Stimulated activated CD4-positive, alpha-beta T cell treated with anti-CD3 and anti-CD28 coated beads, Interleukin-1b, Interleukin-23, amount 100 ng/mL, for 1 hour (primary cell): Measurements from ENCODE around the gene DVL3.
"Not testable (repeated sequence)": the region's sequence is repeated elsewhere in the genome, so short reads cannot be mapped to it uniquely, and the experiment has no call there.

Experiments used
- DNase-seq, 2 donors: peaks; one replicate each; pipeline ENCODE4 v3.0.0-alpha.2; 2020; ENCODE audit warnings: low read depth in 2 of 2

DVL3 gene

DNA sequence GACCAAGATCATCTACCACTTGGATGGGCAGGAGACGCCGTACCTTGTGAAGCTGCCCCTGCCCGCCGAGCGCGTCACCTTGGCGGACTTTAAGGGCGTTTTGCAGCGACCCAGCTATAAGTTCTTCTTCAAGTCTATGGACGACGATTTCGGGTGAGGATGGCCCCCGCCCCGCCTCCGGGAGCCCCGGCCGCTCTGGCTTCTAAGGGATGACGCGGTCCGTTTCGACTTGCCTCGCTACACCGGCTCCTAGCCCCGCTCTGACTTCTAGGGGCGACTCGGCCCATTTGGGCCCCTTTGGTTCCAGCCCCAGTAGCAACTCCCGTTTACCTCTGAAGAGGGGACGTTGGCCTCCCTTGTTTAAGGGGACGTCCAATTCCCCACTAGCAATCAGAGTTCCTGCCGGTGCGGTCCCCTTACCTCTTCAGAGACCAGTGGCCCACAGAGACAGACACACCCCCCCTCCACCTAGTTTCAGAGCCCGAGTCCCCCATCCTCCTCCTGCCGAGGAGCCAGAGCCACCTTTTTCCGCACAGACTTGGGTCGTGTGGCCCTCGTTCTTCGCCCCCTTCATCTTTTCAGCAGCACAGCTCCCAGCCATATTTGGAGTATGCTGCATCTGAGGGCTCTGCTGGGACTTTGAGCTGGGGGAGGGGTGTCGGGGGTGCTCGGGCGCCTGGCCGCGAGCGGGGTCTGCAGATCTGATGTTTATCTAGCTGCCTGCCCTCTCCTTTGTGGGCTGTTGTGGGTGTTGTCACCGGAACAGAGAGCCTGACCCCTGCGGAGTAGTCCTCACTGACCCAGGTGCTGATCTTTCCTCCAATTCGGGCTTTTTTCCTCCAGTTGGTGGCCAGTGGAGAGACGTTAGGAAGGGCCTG is 706 bp downstream of the DVL3 start:
- DNase-seq = no peak

DNA sequence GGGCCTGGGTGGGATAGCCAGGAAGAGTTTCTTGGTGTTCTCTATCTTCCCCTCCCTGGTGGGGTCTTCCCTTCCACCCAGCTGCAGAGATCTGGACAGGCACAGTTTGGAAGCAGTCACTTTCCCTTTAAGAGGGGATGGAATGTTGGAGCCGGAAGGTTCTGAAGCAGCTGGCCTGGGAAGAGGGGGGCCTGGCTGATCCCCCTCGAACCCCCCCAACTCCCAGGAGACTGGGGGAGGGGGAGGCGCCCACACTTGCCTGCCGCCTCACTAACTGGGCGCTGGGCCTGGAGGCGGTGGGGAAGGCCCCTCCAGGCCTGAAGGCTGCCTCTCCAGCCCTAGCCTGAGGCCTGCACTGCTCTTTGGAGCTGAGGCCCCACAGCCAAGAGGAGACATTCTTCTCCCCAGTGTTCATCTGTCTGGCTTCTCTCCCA is 1.4 kb downstream of the DVL3 start:
- no peak for DNase-seq

DNA sequence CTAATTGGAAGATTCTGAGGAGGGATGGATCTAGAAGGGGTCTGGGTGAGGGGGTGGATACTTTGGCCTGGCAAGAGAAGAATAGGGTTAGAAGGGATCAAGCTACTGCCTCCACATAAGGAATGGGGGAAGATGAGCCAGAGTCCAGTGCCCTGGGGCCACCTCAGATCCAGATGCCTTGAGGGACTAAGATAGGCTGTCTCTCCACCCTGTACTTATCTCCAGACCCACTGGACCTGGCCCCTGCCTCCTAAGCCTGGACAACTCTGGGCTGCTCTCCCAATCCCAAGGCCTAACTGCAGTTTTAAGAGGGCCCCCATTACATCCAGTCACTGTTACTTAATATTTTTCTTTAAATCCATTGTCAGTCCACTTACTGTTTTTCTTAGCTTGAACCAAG is 2.0 kb downstream of the DVL3 start:
- DNase-seq = no peak

GRCh38 chr3:184158404-184158803 is 3.2 kb downstream of the DVL3 start:
- no peak for DNase-seq

DNA sequence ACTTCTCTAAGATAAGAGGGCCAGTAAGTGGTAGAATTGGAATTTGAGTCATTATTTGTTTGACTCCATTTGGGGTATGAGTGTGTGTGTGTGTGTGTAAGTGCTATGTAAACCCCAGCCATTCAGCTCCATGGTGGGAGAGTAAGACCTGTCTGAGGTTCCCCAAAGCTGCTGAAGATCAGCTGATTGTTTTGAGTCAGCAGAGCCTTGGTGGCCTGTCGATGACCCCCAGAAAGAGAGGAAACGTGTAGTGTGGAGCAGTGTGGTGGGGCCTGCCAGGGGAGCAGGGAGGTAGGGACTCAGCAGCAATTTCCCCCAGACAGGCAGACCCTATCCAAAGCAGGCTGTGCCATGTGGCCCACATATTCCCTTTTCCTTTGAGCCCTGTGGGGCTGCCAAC is 5.3 kb downstream of the DVL3 start:
- no peak for DNase-seq

GRCh38 chr3:184162571-184163070 is 7.4 kb downstream of the DVL3 start:
- not testable (repeated sequence) for DNase-seq

- no peak for DNase-seq
These were observed 9.6 kb downstream of the DVL3 start for GRCh38 chr3:184164648-184165330.

DNA sequence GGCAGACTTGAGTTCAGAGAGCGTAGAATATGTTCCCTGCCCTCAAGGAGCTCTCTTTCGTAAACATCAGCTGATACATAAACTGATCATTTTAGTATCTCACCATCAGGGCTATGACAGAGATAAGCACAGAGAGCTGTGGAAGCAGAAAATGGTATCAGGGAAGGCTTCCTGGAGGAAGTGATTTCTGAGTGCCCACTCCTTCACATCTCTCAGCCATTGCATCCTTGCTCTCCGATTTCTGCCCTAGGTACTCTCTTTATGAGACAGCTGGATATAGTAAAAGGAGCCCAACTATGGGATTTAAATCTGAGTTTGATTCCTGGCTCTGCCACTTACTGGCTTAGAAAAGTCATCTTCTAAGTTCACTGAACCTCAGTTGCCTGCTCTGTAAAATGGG is 10.4 kb downstream of the DVL3 start:
- no peak for DNase-seq

DNA sequence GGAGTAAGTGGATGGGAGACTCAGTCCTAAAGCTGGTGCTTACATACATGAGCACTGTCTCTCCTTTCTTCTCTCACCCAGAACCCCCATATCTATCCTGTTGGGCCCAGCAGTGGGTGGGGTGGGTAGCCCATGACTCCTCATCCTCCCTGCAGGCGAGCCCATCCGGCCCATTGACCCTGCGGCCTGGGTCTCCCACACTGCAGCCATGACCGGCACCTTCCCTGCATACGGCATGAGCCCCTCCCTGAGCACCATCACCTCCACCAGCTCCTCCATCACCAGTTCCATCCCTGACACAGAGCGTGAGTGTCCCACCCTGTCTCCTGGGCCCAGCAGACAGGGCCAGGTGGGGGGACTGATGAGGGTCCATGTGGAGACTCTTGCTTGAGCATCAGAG is 11.5 kb downstream of the DVL3 start:
- no peak for DNase-seq

DNA sequence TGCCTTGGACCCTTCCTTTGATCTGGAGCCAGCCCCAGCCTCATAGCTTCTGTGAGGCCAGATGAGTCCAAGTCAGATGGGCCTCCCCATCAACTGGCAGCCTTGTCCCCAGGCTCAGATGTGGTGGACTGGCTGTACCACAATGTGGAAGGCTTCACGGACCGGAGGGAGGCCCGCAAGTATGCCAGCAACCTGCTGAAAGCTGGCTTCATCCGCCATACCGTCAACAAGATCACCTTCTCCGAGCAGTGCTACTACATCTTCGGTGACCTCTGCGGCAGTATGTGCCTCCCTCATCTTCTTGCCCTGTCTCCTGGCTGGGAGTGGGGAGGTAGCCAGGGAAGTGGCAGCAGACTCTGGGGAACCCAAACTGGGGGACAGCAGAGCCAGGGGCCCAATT is 12.6 kb downstream of the DVL3 start:
- DNase-seq = no peak

DNA sequence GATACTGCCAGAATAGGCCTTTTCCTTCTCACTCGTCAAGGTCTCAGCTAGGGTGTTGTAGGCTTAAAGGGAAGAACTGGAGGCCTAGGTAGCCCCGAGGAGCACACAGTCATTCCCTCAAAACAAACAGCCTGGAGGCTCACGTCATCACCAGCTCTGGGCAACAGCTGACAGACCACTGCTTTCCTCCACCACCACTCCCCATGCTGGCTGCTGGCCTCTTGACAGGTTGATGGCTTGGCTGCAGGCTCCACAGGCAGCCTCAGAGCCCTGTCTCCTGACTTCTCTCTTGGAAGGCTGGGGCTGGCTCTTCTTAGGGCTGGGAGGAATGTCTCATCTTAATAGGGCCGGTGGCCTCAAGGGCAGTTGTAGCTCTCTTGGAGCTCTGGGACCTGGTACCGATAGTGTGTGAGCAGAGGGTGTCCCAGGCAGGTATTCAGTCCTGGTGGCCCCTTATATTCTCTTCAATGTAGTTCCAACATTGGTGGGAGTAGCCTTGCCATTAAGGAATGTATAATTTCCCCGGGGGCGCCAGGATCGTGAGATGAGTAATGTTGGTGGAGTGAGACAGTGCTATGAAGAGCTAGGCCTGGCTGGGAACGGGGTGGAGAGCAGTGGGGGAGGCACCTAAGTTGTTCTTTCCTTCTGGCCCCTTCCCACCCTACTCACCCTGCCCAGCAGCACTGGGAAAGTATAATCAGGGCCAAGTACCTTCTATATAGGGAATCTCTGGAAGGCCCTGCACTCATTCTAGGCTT is 13.4 kb downstream of the DVL3 start:
- no peak for DNase-seq

GRCh38 chr3:184169896-184170875 is 15.0 kb downstream of the DVL3 start:
- DNase-seq = no peak

DNA sequence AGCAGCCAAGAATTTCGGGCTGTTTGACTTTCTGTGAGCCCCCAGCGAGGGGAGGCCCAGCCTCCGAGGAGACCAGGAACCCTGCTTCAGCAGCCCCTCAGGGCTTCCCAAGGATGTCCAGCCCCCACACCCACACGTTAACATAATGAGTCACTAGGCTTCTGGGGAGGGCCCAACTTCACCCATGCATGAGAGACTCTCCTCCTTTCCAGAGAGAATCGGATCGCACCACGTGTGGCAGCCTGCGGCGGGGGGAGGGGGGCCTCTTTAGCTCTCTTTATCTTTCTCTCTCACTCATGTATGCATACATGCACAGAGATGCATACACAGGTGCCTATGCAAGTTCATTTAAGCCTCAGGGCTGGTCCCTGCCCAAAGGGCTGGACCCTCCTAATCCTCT is 16.4 kb downstream of the DVL3 start:
- DNase-seq = no peak

DNA sequence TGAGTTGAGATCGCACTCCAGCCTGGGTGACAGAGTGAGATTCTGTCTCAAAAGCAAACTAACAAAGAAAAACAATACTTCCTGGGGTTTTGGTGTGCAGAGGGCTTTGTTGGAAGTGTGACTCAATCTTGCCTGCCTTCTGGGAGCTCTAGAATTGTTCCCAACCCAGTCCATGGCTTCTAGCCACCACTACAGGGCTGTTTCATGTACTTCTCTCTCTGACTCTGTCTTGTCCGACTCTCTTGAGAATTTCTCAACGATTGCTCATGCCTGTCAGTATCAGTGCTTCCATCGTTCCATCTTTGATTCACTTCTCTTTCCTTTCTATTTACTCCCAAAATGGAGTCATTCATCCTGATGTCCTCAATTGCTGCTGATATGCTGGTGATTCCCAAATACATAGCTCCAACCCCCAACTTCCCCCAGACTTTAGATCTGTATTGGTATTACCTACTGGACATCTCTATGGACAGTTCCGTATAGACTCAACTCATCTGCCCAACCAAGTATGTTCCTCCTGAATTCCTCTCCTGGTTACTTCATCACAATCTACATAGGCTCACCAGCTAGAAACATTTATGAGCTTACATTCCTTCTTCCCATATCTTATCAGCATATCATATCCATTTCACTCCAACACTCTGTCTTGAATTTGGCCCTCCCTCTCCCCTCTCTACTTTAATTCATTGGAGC is 17.6 kb downstream of the DVL3 start:
- DNase-seq = no peak

DNA sequence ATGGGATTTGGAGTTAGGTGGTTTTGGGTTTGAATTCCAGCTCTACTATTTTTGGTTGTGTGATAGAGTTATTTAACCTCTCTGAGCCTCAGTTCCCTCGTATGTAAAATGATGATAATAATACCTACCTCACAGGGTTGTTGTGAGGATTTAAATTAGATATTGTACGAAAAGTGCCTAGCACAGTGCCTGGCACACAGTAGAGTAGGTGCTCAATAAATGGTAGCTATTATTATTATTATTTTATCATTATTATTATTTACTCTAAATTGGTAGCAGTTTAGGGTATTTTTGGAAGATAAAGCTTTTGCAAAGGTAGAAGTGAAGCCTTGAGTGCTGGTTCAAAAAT is 18.2 kb downstream of the DVL3 start:
- no peak for DNase-seq

- DNase-seq = no peak
These were observed 19.1 kb downstream of the DVL3 start for GRCh38 chr3:184174284-184174645.

DNA sequence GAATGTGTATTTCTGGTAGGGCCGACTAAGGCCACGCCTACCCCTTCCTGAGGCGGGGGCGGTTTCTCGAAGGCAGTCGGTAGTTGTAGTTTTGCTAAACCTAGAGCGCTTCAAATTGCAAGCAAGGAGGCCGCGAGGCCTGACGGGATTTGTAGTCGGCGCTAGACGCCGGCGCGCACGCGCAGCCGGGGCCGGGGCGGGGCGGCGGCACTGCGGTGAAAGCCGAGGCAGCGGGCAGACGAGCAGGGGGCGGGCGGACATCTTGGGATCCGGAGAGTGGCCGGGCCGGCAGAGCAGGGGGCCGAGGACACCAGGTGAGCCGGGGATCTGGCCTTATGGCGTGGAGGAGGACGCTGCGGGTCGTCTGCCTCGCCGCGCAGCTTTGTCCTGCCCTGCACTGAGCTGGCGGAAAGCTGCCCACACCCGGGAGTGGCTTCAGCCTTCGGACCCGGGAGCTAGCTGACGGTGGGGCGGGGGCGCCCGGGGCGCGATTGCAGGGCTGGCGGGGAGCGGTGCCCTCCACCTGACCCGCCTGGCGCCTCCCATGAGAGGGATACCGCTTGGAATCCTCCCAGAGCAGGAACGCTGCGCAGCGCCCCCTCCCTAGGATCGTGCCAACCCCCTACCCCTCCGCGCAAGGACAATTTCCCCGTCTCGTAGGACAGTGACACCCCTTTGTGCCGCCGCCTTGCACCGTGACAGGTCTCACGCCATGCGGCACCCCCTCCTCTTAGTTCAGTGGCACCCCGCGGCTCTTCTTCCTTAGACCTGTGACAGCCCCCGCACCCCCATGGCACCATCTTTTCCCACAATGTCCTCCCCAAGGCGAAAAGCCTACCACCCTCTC is 19.7 kb downstream of the DVL3 start, which contains the start of gene AP2M1:
Gene AP2M1, plus strand, starts transcription at position 210 of the 847 bp plus-strand sequence. CDS start 2,139 bp downstream, outside the sequence.
- DNase-seq = peak; percentile 95 to 96

GRCh38 chr3:184175506-184175905 is 20.3 kb downstream of the DVL3 start:
- DNase-seq = no peak

- DNase-seq = no peak
These were observed 20.8 kb downstream of the DVL3 start for GRCh38 chr3:184175981-184176376.
